HEK293T (cell line): Measurements from ENCODE around the gene HMCN2.

Source experiments
- CTBP1 ChIP-seq: fragments of 450-650 bp; IDR thresholded peaks from 2 replicates; pipeline ENCODE4 v1.6.1; 2016; ENCODE audit warnings: borderline replicate concordance
- ELF4 ChIP-seq: fragments of 450-650 bp; IDR thresholded peaks from 2 replicates; pipeline ENCODE4 v1.6.1; 2017; ENCODE audit warnings: antibody characterized with exemption
- FOXA1 ChIP-seq: fragments of 450-650 bp; IDR thresholded peaks from 2 replicates; pipeline ENCODE4 v1.6.1; 2016; ENCODE audit warnings: mild to moderate bottlenecking
- FOXK2 ChIP-seq: fragments of 450-650 bp; IDR thresholded peaks from 2 replicates; pipeline ENCODE4 v1.6.1; 2016; ENCODE audit warnings: mild to moderate bottlenecking
- FOXM1 ChIP-seq: fragments of 450-650 bp; IDR thresholded peaks from 2 replicates; pipeline ENCODE4 v1.6.1; 2017; ENCODE audit warnings: mild to moderate bottlenecking, borderline replicate concordance
- L3MBTL2 ChIP-seq: fragments of 450-650 bp; conservative IDR thresholded peaks from 2 replicates; pipeline ENCODE4 v1.6.1; 2016; ENCODE audit warnings: mild to moderate bottlenecking
- LEF1 ChIP-seq: fragments of 450-650 bp; IDR thresholded peaks from 2 replicates; pipeline ENCODE4 v1.6.1; 2017; ENCODE audit warnings: mild to moderate bottlenecking, borderline replicate concordance
- NFRKB ChIP-seq: fragments of 450-650 bp; IDR thresholded peaks from 2 replicates; pipeline ENCODE4 v1.6.1; 2016; ENCODE audit warnings: mild to moderate bottlenecking, moderate library complexity
- SP1 ChIP-seq: fragments of 450-650 bp; IDR thresholded peaks from 2 replicates; pipeline ENCODE4 v1.6.1; 2017
- SUZ12 ChIP-seq: fragments of 450-650 bp; IDR thresholded peaks from 2 replicates; pipeline ENCODE4 v1.6.1; 2016; ENCODE audit warnings: mild to moderate bottlenecking
- TARDBP ChIP-seq: fragments of 450-650 bp; IDR thresholded peaks from 2 replicates; pipeline ENCODE4 v1.6.1; 2016
- TF ChIP-seq, protein P1 (sequence below): fragments of 450-650 bp; IDR thresholded peaks from 2 replicates; pipeline ENCODE4 v1.6.1; 2016

DNA sequence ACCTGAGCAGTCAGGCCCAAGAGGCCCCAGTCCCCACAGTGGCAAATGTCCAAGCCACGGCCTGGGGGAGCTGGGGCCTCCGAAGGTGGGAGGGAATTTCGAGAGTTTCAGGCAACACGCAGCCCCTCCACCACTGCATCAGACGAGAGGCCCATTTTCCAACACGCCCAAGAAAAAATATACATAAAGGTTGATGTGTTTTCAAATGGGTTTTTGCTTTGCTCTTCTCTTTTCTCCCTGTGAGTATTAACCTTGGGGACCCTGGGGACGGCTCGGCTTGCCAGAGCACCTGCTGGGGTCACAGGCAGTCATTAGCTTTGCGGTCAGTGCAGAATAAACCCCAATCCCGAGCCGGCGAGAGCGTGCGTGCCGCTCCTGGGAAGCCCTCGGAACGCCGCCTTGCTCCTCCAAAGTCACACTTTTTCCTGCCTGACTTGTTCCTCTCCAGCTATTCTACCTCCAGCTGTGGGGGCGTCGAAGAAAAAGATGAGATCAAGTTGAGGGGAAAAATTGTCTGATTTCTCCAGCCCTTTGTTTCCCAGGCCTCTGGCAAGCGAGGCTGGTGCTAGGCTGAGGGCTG is 210.7 kb downstream of the HMCN2 start:
- no peak for TF ChIP-seq TARDBP
- no peak for TF ChIP-seq ELF4
- TF ChIP-seq NFRKB: no peak
- TF ChIP-seq FOXA1: no peak
- TF ChIP-seq CTBP1: no peak
- TF ChIP-seq LEF1: no peak
- no peak for TF ChIP-seq FOXM1
- no peak for TF ChIP-seq SUZ12
- TF ChIP-seq SP1: no peak
- no peak for TF ChIP-seq FOXK2
- TF ChIP-seq, protein P1, sequence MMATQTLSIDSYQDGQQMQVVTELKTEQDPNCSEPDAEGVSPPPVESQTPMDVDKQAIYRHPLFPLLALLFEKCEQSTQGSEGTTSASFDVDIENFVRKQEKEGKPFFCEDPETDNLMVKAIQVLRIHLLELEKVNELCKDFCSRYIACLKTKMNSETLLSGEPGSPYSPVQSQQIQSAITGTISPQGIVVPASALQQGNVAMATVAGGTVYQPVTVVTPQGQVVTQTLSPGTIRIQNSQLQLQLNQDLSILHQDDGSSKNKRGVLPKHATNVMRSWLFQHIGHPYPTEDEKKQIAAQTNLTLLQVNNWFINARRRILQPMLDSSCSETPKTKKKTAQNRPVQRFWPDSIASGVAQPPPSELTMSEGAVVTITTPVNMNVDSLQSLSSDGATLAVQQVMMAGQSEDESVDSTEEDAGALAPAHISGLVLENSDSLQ: no peak
- no peak for TF ChIP-seq L3MBTL2
